ENCODE results near the gene RNF126.
A peak's percentile ranks its signal among the peaks of the same experiment; 100 is the strongest.
"Not testable (repeated sequence)": the region's sequence is repeated elsewhere in the genome, so short reads cannot be mapped to it uniquely, and the experiment has no call there.

Gene RNF126

DNA sequence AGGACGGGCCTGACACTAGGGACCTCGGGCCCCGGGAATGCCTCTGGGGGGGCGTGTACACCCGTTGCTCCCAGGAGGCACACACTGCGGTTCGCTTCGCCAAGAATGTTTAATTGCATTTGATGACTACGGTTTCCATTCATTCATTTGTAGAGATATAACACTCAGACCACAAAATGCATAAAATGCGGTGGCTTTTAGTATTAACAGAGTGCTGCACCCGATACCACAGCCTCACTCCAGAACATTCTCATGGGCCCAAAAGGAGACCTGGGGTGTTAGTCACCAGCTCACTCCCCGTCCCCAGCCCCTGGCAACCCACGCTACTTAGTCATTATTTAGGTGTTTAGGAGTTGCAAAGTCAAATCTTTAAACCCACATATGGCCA lies 51.5 kb downstream of the RNF126 start:
- DNase-seq (ENCODE audit: low read depth in 2 of 2), result peak; percentile 69 to 79

DNA sequence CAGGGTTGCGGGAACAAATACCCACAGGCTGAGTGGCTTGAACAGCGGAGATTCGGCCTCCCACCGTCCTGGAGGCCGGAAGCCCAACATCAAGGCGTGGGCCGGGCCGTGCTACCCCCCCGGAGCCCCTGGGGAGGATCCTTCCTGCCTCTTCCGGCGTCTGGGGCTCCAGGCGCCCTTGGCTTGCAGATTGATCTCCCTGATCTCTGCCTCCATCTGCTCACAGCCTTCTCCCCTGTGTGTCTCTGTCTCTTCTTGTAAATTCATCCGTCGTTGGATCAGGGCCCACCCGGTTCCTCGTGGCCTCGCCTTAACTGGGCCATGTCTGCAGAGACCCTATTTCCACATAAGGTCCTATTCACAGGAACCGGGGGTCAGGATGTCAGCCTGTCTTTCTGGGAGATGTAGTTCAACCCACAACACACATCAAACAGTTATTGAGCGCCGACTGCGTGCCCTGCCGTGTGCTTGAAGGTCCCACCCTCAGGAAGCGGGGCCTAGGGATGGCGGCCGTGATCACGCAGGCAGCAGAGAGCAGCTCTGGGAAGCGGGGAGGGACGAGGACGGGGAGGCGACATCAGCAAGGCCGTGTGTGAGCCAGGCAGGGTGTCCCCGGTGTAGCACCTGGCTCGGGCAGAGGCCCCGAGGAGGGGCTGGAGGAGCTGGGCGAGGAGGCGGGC lies 52.1 kb downstream of the RNF126 start:
- peak; percentile 46 to 47 for DNase-seq (ENCODE audit: low read depth in 2 of 2)

DNA sequence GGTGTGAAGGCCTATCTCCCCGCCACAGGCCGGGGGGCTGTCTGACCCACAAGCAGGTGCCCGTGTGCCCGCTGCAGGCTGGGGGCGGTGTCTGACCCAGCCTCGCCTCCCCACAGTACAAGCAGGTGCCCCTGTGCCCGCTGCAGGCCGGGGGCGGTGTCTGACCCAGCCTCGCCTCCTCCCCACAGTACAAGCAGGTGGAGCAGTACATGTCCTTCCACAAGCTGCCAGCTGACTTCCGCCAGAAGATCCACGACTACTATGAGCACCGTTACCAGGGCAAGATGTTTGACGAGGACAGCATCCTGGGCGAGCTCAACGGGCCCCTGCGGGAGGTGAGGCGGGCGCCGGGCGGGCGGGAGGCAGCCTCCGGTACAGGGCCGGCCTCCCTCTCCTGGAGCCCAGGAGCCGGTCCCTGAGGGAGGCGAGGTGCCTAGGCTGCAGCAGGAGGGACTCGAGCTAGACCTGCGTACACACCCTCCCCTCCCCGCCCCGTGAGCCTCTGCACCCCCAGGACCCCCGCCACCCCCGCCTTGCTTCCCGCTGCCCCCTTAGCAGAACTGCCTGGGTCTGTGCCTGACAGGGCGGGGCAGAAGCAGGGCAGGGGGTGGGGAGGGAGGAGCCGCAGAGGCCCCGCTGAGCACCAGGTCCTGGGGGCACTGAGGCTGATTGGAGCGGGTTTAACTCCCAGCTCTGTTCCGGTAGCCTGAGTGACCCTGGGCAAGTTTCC lies 52.8 kb downstream of the RNF126 start:
- no peak for DNase-seq (ENCODE audit: low read depth in 2 of 2)

DNA sequence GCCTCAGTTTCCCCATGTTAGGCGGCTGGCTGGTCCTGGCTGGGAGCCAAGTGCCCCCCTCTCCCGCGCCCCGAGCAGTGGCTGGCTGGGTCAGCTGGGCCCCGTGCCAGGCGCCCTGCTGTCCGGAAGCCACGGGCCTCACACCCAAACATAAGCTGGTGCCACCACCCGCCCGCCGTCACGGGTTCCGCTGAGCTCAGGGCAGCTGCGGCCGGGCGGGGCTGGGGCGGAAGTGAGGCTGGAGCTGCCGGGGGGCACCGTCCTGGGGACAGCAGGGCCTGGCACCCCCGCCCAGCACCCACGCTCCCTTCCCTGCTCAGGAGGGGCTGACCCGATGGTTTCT lies 54.0 kb downstream of the RNF126 start:
- DNase-seq (ENCODE audit: low read depth in 2 of 2), result no peak

DNA sequence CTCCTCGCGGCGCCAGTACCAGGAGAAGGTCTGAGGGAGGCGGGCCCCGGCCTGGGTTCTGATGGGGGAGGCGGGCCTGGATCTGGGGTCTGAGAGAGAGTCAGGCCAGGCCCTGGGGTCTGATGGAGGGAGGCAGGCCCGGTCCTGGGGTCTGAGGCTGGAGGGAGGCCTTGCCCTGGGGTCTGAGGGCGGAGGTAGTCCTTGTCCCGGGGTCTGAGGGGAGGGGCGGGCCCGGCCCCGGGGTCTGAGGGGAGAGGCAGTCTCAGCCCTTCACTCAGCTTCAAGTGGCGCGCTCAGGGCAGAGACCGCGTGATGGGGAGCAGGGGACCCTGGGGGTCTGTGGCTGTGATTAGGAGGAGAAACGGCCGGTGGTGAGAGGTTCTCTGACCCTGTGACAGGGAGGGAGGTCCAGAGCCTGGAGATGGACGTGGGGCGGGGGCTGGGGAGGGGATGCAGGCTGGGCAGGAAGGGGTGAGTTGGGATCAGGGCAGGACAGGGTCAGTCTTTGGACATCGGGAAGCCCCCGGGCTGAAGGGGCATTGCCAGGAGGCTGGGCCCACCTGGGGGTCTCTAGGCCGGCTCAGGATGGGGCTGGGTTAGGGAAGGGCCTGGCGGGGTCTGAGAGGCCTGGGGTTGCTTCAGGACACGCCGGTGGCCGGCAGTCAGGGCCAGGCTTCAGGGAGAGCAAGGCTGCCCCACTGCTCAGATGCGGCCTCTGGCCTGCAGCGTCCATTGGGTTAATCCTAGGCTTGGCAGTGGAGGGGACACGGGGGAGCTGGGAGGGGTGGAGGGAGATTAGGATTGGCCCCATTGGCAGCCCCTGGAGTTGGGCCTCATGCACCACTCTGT lies 54.6 kb downstream of the RNF126 start:
- no peak for DNase-seq (ENCODE audit: low read depth in 2 of 2)

DNA sequence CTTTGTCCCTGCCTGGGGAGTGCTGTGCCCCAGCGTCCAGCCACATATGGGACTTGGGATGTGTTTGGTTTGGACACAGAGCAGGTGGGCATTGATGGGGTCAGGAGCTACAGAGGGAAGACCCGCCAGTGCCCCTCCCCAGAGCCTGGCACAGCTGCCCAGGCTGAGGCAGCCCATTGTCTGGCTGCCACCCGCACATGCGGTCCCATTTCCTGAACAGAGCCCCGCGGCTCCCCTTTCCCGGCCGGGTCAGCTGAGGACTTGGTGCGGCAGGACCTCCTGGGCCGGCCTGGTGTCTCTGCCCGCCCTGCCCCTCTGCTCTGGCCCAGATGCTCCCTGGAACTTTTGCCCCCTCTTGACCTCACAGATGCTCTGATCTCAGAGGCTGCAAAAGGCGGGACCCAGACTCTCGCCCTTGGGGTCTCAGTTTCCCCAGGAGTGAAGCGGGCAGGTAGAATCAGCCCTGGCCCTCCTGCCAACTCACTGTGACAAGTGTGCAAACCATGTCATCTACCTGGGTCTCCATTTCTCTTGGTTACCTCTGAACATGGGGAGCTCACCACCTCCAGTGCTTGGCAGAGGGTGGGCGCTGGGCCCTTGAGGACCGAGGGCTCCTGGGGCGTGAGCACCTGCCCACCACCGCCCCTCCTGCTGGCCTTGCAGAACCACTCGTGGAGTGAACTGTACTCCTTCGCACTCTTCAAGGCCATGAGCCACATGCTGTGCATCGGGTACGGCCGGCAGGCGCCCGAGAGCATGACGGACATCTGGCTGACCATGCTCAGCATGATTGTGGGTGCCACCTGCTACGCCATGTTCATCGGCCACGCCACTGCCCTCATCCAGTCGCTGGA lies 55.5 kb downstream of the RNF126 start:
- no peak for DNase-seq (ENCODE audit: low read depth in 2 of 2)

GRCh38 chr19:605061-605971 lies 57.7 kb downstream of the RNF126 start:
- DNase-seq (ENCODE audit: low read depth in 2 of 2), result peak in 1 of 2 donors; percentile 42

- DNase-seq (ENCODE audit: low read depth in 2 of 2), result peak; percentile 65 to 68
Measured at GRCh38 chr19:604355-604754, 58.7 kb downstream of the RNF126 start.

- not testable (repeated sequence) for DNase-seq (ENCODE audit: low read depth in 2 of 2)
Measured at GRCh38 chr19:603779-604178, 59.2 kb downstream of the RNF126 start.

DNA sequence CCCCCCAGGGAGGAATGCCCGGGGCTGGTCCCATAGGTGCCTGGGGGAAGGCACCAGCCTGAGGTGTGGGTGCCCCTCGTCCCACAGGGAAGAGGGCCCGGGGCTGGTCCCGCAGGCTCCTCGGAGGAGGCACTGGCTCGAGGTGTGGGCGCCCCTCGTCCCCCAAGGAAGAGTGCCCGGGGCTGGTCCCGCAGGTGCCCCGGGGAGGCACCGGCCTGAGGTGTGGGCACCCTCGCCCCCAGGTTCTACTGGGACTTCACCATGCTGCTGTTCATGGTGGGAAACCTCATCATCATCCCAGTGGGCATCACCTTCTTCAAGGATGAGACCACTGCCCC lies 59.7 kb downstream of the RNF126 start:
- not testable (repeated sequence) for DNase-seq (ENCODE audit: low read depth in 2 of 2)

- DNase-seq (ENCODE audit: low read depth in 2 of 2), result no peak
Measured at GRCh38 chr19:602391-603301, 60.4 kb downstream of the RNF126 start.

DNA sequence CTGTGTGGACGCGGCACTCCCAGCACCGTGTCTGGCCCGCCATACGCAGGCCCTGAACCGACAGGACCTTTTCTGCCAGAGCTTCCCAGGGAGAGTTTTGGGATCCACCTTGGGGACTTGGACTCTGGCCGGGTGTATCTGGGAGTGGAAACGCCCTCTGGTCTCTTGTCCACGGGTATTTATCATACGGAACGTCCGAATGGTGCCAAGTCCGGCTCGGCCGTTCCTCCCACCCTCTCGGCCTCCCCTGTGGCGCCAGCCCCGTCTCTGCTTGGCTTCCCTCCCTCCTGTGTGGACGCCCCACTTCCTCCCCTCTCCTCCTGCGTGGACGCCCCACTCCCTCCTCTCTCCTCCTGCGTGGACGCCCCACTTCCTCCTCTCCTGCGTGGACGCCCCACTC lies 61.2 kb downstream of the RNF126 start:
- DNase-seq (ENCODE audit: low read depth in 2 of 2), result no peak

DNA sequence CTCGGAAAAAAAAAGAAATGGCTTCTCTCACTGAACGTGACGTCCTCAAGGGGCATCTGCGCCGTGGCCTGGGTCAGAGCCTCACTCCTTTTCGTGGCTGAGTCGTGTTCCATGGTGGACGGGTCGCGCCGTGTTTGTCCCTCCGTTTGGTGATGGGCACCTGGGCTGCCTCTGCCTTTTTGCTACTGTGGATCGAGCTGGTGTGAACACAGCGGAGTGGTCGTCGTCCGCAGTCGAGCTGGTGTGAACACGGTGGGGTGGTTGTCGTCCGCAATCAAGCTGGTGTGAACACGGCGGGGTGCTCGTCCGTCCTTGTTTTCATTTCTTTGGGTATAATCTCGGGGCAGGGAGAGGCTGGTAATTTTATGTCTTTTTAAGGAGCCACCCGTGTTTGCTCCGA lies 61.7 kb downstream of the RNF126 start:
- DNase-seq (ENCODE audit: low read depth in 2 of 2), result no peak
